SK-N-SH (cell line): ENCODE measurements around the gene DCP1B.

Source experiments
- CHD2 ChIP-seq: fragments of 150-350 bp; IDR thresholded peaks from 2 replicates; pipeline ENCODE4 v1.6.1; 2018; ENCODE audit warnings: low read length; ENCODE audit not compliant: partially characterized antibody
- EP300 ChIP-seq, 2 experiments: IDR thresholded peaks; 2 replicates each; pipeline versions ENCODE4 v1.4.0 to v1.6.1; 2012; ENCODE audit warnings: borderline replicate concordance in 1 of 2, low read depth in 1 of 2, low read length in 1 of 2
- FOXJ3 ChIP-seq: sonication (generic); formaldehyde crosslinking; IDR thresholded peaks from 2 replicates; pipeline ENCODE4 v1.5.1; 2020; ENCODE audit warnings: mild to moderate bottlenecking, missing genetic modification reagents
- NFIC ChIP-seq: IDR thresholded peaks from 2 replicates; pipeline ENCODE4 v1.4.0; 2012; ENCODE audit warnings: borderline replicate concordance
- POLR2AphosphoS5 ChIP-seq: IDR thresholded peaks from 2 replicates; pipeline ENCODE4 v1.6.1; 2012; ENCODE audit warnings: low read depth, low read length
- RXRA ChIP-seq: IDR thresholded peaks from 2 replicates; pipeline ENCODE4 v1.4.0; 2012; ENCODE audit warnings: low read depth, mild to moderate bottlenecking, borderline replicate concordance
- SMC3 ChIP-seq: IDR thresholded peaks from 2 replicates; pipeline ENCODE4 v1.6.1; 2012; ENCODE audit warnings: low read depth, low read length, improper control_type of control experiment
- TF ChIP-seq, protein P1 (sequence below): fragments of 200-600 bp; sonication (generic); IDR thresholded peaks from 2 replicates; pipeline ENCODE4 v1.6.1; 2017; ENCODE audit warnings: antibody characterized with exemption, mild to moderate bottlenecking, moderate library complexity

DNA sequence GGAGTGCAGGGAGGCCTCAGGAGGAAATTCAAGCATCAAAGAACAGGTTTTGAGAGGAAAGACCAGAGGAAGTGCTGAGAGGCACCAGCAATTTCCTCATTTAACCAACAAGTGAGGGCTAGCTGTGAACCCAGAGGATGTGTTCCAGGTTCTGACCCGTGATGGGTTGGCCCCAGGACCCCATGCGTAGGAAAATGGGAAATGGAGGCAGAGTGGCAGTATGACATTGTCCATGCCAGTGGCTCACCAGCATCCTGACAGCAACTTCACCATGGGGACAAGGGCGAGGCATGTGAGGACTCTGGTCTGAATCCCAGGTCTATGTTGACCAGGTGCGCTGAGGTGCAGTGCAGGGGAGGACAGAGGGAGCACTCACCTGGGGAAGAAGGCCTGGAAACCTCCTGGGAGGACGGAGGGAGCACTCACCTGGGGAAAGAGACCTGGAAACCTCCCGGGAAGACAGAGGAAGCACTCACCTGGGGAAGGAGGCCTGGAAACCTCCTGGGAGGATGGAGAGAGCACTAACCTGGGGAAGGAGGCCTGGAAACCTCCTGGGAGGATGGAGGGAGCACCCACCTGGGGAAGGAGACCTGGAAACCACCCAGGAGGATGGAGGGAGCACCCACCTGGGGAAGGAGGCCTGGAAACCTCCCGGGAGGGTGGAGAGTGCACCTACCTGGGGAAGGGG is 79.1 kb downstream of the DCP1B start:
- no peak for TF ChIP-seq EP300 (IDR thresholded peaks at IDR 0.05; ENCODE audit: borderline replicate concordance in 1 of 2, low read depth in 1 of 2, low read length in 1 of 2)
- TF ChIP-seq, protein P1, sequence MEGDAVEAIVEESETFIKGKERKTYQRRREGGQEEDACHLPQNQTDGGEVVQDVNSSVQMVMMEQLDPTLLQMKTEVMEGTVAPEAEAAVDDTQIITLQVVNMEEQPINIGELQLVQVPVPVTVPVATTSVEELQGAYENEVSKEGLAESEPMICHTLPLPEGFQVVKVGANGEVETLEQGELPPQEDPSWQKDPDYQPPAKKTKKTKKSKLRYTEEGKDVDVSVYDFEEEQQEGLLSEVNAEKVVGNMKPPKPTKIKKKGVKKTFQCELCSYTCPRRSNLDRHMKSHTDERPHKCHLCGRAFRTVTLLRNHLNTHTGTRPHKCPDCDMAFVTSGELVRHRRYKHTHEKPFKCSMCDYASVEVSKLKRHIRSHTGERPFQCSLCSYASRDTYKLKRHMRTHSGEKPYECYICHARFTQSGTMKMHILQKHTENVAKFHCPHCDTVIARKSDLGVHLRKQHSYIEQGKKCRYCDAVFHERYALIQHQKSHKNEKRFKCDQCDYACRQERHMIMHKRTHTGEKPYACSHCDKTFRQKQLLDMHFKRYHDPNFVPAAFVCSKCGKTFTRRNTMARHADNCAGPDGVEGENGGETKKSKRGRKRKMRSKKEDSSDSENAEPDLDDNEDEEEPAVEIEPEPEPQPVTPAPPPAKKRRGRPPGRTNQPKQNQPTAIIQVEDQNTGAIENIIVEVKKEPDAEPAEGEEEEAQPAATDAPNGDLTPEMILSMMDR: no peak
- no peak for TF ChIP-seq NFIC
- TF ChIP-seq RXRA: no peak
- no peak for TF ChIP-seq CHD2
- no peak for TF ChIP-seq SMC3
- no peak for TF ChIP-seq FOXJ3 (CRISPR knock-in tag)
- no peak for TF ChIP-seq POLR2AphosphoS5
